GM06990 (cell line): ENCODE results near the gene MMP11.

ENCODE experiments used
- DNase-seq: peaks from one replicate; pipeline ENCODE4 v3.0.0-alpha.2; 2011; ENCODE audit not compliant: insufficient read length; ENCODE audit errors: extremely low read depth
- H3K27me3 ChIP-seq: replicated peaks from 2 replicates; pipeline ENCODE4 v1.6.0; 2011; ENCODE audit warnings: low read length; ENCODE audit not compliant: control insufficient read depth, insufficient read depth
- H3K36me3 ChIP-seq: 2 replicates; pipeline ENCODE4 v1.5.1; 2011; ENCODE audit warnings: low read length; ENCODE audit not compliant: control insufficient read depth, insufficient read depth
- H3K4me3 ChIP-seq: replicated peaks from 2 replicates; pipeline ENCODE4 v1.5.1; 2011; ENCODE audit warnings: low read depth, mild to moderate bottlenecking, control low read depth, low read length
- TF ChIP-seq, protein P1 (sequence below): IDR thresholded peaks from 2 replicates; pipeline ENCODE4 v1.5.1; 2011; ENCODE audit warnings: low read length, control low read depth, mild to moderate bottlenecking, inconsistent platforms; ENCODE audit not compliant: insufficient read depth, poor library complexity, severe bottlenecking

MMP11 gene

GRCh38 chr22:23782703-23783102, 10.1 kb downstream of the MMP11 start:
- no peak overlapping the region for H3K4me3 ChIP-seq
- no peak for DNase-seq
- no peaks in the 10 kb centered on the region for H3K36me3 ChIP-seq
- TF ChIP-seq, protein P1, sequence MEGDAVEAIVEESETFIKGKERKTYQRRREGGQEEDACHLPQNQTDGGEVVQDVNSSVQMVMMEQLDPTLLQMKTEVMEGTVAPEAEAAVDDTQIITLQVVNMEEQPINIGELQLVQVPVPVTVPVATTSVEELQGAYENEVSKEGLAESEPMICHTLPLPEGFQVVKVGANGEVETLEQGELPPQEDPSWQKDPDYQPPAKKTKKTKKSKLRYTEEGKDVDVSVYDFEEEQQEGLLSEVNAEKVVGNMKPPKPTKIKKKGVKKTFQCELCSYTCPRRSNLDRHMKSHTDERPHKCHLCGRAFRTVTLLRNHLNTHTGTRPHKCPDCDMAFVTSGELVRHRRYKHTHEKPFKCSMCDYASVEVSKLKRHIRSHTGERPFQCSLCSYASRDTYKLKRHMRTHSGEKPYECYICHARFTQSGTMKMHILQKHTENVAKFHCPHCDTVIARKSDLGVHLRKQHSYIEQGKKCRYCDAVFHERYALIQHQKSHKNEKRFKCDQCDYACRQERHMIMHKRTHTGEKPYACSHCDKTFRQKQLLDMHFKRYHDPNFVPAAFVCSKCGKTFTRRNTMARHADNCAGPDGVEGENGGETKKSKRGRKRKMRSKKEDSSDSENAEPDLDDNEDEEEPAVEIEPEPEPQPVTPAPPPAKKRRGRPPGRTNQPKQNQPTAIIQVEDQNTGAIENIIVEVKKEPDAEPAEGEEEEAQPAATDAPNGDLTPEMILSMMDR: no peak
- no peaks in the 10 kb centered on the region for H3K27me3 ChIP-seq

DNA sequence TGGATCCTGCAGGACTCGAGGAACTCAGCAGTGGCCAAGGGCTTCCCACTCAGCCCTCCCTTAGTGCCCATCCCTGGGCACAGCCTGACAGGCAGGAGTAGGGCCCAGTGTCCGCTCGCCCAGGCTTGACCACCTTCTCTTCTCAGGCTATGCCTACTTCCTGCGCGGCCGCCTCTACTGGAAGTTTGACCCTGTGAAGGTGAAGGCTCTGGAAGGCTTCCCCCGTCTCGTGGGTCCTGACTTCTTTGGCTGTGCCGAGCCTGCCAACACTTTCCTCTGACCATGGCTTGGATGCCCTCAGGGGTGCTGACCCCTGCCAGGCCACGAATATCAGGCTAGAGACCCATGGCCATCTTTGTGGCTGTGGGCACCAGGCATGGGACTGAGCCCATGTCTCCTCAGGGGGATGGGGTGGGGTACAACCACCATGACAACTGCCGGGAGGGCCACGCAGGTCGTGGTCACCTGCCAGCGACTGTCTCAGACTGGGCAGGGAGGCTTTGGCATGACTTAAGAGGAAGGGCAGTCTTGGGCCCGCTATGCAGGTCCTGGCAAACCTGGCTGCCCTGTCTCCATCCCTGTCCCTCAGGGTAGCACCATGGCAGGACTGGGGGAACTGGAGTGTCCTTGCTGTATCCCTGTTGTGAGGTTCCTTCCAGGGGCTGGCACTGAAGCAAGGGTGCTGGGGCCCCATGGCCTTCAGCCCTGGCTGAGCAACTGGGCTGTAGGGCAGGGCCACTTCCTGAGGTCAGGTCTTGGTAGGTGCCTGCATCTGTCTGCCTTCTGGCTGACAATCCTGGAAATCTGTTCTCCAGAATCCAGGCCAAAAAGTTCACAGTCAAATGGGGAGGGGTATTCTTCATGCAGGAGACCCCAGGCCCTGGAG, 10.9 kb downstream of the MMP11 start:
- no peaks in the 10 kb centered on the region for H3K27me3 ChIP-seq
- DNase-seq: no peak
- TF ChIP-seq, protein P1: no peak
- no peaks in the 10 kb centered on the region for H3K36me3 ChIP-seq
- no peak overlapping the region for H3K4me3 ChIP-seq

DNA sequence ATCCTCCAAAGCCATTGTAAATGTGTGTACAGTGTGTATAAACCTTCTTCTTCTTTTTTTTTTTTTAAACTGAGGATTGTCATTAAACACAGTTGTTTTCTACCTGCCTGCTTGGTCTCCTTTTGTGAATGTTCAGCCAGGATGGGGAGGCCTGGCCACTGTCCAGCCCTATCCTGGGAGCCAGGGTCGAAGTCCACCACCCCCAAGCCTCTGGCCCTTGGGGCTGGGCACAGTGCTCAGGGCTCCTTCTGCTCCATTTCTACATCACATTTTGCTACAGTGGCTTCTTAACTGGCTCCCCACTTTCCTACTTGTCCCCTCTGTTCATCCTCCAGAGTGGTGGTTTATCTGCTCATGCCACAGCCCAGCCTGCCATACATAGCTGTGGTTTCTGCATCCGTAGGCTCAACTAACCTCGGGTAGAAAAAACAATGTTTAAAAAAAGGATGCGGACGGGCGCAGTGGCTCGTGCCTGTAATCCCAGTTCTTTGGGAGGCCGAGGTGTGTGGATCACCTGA, 11.6 kb downstream of the MMP11 start:
- Histone ChIP-seq H3K27me3 (no peaks in the 10 kb centered on the region), H3K4me3 (no peak overlapping the region), H3K36me3 (no peaks in the 10 kb centered on the region)
- TF ChIP-seq, protein P1: no peak
- DNase-seq: no peak

DNA sequence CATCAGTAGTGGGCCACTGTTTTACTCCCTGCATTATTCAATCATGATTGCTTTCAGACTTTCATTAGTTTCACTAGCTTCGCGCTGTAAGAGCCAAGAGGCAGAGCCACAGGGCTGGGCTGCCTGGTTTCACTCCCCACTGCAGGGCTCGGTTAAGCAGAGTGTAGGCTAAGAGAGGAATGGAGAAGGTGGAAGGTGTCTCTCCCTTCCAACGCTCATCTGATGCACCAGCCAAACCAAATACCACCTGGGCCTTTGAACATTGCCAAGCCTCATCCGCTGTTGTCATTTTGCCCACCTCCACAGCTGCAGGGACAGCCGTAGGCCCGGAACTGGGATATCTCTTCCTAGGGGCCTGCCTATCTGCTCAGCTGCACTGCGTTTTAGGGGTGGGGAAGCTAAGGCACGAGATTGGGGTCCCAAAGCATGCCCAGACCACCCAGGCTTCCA, 13.6 kb downstream of the MMP11 start:
- TF ChIP-seq, protein P1: no peak
- H3K36me3 ChIP-seq: no peaks in the 10 kb centered on the region; the same call in 1 of the 2 replicates
- no peak for DNase-seq

DNA sequence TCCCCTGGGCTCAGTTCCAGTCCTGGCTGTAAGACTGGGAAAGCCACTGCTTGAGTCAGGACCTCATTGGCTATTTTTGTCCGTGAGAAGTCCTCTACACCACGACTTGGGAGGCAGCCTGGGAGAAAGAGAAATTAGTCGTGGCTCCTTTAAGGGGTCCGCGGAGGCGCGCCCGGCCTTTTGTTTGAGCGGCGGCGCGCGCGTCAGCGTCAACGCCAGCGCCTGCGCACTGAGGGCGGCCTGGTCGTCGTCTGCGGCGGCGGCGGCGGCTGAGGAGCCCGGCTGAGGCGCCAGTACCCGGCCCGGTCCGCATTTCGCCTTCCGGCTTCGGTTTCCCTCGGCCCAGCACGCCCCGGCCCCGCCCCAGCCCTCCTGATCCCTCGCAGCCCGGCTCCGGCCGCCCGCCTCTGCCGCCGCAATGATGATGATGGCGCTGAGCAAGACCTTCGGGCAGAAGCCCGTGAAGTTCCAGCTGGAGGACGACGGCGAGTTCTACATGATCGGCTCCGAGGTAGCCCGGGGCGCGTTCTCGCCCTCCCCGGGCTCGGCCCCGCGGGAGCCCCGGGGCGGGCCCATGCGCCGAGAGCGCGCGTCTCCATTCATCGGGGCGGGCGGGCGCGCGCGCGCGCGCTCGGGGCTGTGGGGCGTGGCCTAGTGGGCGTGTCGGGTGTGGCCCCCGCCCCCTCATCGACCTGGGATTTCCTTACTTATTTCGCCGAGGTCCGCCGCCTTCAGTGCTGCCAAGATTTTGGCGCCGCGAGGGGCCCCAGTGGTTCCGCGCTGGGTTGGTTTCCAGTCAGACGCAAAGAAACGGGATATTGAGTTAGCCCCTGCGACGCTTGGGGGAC, 14.3 kb downstream of the MMP11 start, which contains the start of gene SMARCB1:
Gene SMARCB1 (plus strand): TSS at position 215 of the 848 bp plus-strand sequence. CDS start 204 bp downstream, at position 419.
- Histone ChIP-seq H3K27me3 (no peaks in the 10 kb centered on the region), H3K36me3 (peaks cover 2% of the 10 kb centered on the region), H3K4me3 (peak within 1 kb of the TSS; percentile 85)
- TF ChIP-seq, protein P1: no peak
- DNase-seq: peak; percentile 92

More for the DNA sequence above, 13.6 kb downstream of the MMP11 start:
- Histone ChIP-seq H3K27me3 (no peaks in the 10 kb centered on the region), H3K4me3 (peak overlapping the region; percentile 85)
